HUES6 (cell line): ENCODE data around the gene UACA.
"Not testable (repeated sequence)": the region's sequence is repeated elsewhere in the genome, so short reads cannot be mapped to it uniquely, and the experiment has no call there.

ENCODE experiments used
- H3K27ac ChIP-seq: 2 replicates; pipeline ENCODE4 v1.7.0; 2013; ENCODE audit warnings: low read depth, mild to moderate bottlenecking, low read length, inconsistent platforms
- H3K27me3 ChIP-seq: 2 replicates; pipeline ENCODE4 v1.6.1; 2013; ENCODE audit warnings: low read length; ENCODE audit not compliant: control insufficient read depth, insufficient read depth
- H3K36me3 ChIP-seq: 2 replicates; pipeline ENCODE4 v1.6.1; 2013; ENCODE audit warnings: low read length; ENCODE audit not compliant: control insufficient read depth, insufficient read depth
- H3K4me1 ChIP-seq: 2 replicates; pipeline ENCODE4 v1.6.1; 2013; ENCODE audit warnings: low read length; ENCODE audit not compliant: control insufficient read depth, insufficient read depth
- H3K4me3 ChIP-seq: 2 replicates; pipeline ENCODE4 v1.5.1; 2013; ENCODE audit warnings: low read depth, low read length
- H3K9ac ChIP-seq: one replicate; pipeline ENCODE4 v1.6.1; 2013; ENCODE audit warnings: mild to moderate bottlenecking, low read length
- H3K9me3 ChIP-seq: 2 replicates; pipeline ENCODE4 v1.6.1; 2013; ENCODE audit warnings: low read depth, low read length; ENCODE audit not compliant: control insufficient read depth, insufficient read depth

UACA gene

DNA sequence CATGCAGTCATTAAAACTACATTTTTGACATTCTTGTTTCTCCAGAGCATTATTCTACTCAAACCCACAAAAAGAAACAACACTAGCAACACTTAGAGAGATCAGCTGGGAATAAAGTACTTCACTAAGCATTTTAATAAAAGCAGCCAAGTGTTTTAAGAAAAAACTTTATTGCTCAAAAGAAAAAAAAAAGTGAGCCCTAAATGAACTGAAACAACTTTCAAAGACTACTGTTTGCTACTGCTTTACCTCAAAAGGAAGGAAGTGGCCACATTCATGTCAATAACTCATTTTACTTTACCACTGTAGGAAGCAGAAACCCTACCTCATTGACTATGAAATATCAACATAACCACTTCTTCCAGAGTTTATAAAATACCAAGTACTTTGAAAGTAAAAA lies 91.3 kb downstream of the UACA start:
- Histone ChIP-seq H3K27ac (no peak overlapping the region), H3K4me3 (no peak overlapping the region), H3K9ac (no peak overlapping the region), H3K27me3 (no peaks in the 10 kb centered on the region), H3K4me1 (peaks cover 31% of the 10 kb centered on the region), H3K9me3 (no peaks in the 10 kb centered on the region), H3K36me3 (peaks cover 11% of the 10 kb centered on the region; the same call in 1 of the 2 replicates)

DNA sequence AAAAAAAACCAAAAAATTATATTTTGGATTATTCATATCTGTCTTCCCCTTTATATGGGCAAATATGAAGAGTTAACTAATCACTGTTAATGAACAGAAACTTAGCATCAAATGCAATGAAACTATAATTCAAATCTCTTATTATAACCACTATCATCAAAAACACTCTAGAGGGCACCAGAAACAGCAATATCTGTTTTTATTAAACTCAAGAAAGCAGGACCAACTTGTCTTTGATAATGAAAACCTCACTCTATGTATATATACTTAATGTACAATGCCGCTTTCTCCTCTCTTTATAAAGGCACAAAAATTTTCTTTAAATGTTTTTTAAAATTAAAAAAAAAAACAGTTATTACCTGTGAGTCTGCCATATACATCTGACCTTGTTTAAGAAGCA lies 92.7 kb downstream of the UACA start:
- Histone ChIP-seq H3K27ac (no peak overlapping the region), H3K36me3 (peaks cover 8% of the 10 kb centered on the region; the same call in 1 of the 2 replicates), H3K9me3 (no peaks in the 10 kb centered on the region), H3K9ac (no peak overlapping the region), H3K4me1 (peaks cover 35% of the 10 kb centered on the region), H3K27me3 (no peaks in the 10 kb centered on the region), H3K4me3 (no peak overlapping the region)

DNA sequence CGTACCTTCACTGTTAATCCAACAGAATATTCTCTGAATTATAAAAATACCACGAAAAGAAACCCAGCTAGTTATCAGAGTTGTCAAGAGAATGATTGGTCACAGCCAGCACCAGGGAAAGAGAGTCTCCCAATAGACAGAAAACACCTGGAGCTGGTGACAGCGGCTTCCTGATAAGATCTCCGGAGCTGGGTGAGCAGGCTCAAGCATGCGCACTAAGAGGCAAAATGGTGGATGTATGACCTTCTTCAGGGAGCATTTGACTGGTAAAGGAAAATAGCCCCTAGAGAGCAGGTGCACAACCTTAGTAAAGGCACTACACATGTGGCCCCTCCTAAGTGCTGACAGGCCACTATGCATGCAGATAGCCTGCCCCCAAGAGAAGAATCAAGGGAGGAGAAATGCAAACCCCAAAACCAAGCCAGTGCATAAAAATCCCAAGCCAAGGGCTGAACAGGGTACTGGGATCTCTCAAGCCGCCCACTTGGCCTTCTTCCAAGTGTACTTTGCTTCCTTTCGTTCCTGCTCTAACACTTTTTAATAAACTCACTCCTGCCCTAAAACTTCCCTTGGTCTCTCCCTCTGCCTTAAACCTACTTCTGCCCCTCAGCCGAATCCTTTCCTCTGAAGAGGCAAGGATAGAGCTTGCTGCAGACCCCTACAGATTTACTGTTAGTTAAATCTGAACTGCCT lies 93.2 kb downstream of the UACA start:
- Histone ChIP-seq H3K4me1 (peaks cover 35% of the 10 kb centered on the region), H3K27ac (no peak overlapping the region), H3K9ac (no peak overlapping the region), H3K36me3 (peaks cover 9% of the 10 kb centered on the region; the same call in 1 of the 2 replicates), H3K9me3 (no peaks in the 10 kb centered on the region), H3K4me3 (no peak overlapping the region), H3K27me3 (no peaks in the 10 kb centered on the region)

DNA sequence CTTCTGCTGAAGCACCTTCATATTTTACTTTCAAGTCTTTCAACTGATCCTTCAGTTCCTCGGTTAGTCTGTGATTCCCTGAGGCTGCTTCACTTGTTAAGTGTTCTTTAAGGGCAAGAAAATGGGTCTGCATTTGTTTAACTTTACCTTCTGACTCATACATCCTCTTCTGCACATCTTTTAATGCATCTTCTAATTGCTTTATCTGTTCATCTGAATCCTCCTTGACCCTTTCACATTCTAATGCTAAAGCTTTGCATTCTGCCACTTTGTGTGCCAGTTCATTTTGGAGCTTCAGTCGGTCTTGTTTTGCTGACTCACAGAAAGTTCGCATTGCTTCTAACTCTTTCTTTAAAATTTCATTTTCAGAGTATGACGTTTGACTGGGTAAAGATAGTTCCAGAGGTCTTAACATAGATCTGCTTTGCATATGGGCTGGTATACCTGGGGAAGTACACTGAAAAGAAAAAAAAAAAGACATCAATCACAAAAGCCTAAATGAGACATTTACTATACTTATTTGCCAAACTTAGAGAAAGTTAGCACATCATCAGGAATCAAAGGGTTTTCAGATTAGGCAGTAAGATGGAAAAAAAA lies 94.3 kb downstream of the UACA start:
- H3K36me3 ChIP-seq = peaks cover 9% of the 10 kb centered on the region; the same call in 1 of the 2 replicates
- no peak overlapping the region for H3K9ac ChIP-seq
- no peaks in the 10 kb centered on the region for H3K27me3 ChIP-seq

DNA sequence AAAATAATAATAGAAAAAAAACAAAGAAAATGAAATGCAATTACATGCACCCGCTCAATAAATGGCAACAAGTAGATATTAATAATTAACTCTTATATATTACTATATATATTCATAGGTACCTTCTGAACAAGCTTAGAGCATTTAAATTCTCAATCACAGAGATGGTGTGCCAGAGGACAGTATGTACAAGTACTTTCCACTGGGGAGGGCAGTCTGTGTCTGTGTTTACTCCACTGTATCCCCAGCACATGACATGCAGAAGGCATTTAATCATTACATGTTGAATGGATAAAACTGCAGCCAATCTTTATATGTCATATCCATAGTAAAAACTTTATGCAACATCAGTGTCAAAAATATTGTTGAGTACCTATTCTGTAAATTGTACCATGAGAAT lies 97.8 kb downstream of the UACA start:
- Histone ChIP-seq H3K36me3 (peaks cover 11% of the 10 kb centered on the region; the same call in 1 of the 2 replicates), H3K4me1 (peaks cover 41% of the 10 kb centered on the region), H3K27me3 (no peaks in the 10 kb centered on the region), H3K27ac (no peak overlapping the region), H3K4me3 (no peak overlapping the region), H3K9me3 (no peaks in the 10 kb centered on the region), H3K9ac (no peak overlapping the region)

More for the DNA sequence above, 94.3 kb downstream of the UACA start:
- H3K27ac ChIP-seq = no peak overlapping the region
- H3K9me3 ChIP-seq = no peaks in the 10 kb centered on the region
- no peak overlapping the region for H3K4me3 ChIP-seq
- peaks cover 35% of the 10 kb centered on the region for H3K4me1 ChIP-seq

DNA sequence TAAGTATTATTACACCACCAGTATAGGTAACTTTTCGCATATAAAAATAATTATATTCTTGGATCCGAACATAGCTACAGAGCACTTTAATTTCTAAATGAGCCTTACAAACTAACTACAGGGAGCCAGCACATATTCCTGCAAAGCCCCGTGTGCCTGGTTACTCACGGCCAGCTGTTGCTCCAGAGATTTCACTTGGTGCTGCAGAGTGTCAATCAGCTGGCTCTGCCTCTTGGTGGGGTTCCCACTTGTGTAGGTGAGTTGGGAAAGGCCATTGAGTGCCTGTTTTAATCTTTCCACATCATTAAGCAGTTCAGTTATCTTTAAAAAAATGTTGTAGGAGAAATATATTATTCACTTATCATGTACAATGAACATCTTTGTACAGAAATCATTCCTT lies 98.9 kb downstream of the UACA start:
- Histone ChIP-seq H3K36me3 (peaks cover 11% of the 10 kb centered on the region; the same call in 1 of the 2 replicates), H3K4me1 (peaks cover 33% of the 10 kb centered on the region)

DNA sequence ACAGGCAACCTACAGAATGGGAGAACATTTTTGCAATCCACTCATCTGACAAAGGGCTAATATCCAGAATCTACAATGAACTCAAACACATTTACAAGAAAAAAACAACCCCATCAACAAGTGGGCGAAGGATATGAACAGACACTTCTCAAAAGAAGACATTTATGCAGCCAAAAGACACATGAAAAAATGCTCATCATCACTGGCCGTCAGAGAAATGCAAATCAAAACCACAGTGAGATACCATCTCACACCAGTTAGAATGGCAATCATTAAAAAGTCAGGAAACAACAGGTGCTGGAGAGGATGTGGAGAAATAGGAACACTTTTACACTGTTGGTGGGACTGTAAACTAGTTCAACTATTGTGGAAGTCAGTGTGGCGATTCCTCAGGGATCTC lies 100.3 kb downstream of the UACA start:
- not testable (repeated sequence) for H3K27ac ChIP-seq, H3K27me3 ChIP-seq, H3K9ac ChIP-seq, H3K4me3 ChIP-seq, H3K36me3 ChIP-seq, H3K9me3 ChIP-seq
- H3K4me1 ChIP-seq = peaks cover 20% of the 10 kb centered on the region

More for the DNA sequence above, 98.9 kb downstream of the UACA start:
- H3K9ac ChIP-seq = no peak overlapping the region
- H3K27ac ChIP-seq = no peak overlapping the region
- H3K27me3 ChIP-seq = no peaks in the 10 kb centered on the region
- H3K4me3 ChIP-seq = no peak overlapping the region
- no peaks in the 10 kb centered on the region for H3K9me3 ChIP-seq

GRCh38 chr15:70659662-70660061 lies 103.7 kb downstream of the UACA start:
- Histone ChIP-seq H3K4me3 (no peak overlapping the region), H3K27me3 (no peaks in the 10 kb centered on the region), H3K36me3 (peaks cover 3% of the 10 kb centered on the region; the same call in 1 of the 2 replicates), H3K27ac (no peak overlapping the region), H3K4me1 (peaks cover 6% of the 10 kb centered on the region; the same call in 1 of the 2 replicates), H3K9me3 (no peaks in the 10 kb centered on the region), H3K9ac (no peak overlapping the region)

DNA sequence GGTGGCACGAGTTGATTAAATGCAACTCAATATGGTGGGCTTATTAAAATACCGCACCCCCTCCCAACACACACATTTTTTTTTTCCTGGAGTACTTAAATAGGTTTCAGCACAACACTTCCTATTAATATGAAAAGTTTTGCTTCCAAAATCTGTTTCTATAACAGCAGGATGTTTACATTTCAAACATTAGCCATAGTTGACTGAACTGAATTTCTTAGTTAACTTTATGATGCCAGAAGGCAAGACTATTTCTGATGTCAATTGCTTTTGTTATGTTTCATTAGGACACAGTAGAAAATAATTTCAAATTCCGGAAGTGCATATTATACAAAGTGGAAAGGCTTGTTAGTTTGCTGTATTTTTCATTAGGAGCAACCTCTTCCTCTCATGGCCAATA lies 104.7 kb downstream of the UACA start:
- Histone ChIP-seq H3K4me3 (no peak overlapping the region), H3K36me3 (no peaks in the 10 kb centered on the region), H3K9me3 (no peaks in the 10 kb centered on the region), H3K4me1 (peaks cover 6% of the 10 kb centered on the region; the same call in 1 of the 2 replicates), H3K27ac (no peak overlapping the region), H3K9ac (no peak overlapping the region), H3K27me3 (no peaks in the 10 kb centered on the region)

DNA sequence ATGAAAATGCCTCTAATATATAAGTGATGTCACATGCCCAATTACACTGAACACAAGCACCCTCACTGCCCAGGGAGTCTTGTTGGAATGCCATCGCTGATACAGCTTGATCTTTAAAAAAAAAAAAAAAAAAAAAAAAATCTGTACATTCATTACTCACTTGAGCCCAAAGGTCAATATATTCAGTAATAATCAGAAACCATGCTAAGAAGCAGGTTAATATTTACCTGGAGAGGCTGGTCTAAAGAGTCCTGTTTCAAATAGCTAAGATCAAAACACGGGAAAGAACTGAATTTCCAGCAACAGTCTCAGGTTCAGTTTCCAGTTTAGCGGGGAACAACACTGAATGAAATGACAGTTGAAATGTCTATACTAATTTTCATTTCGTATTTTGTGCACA lies 109.9 kb downstream of the UACA start:
- no peak overlapping the region for H3K9ac ChIP-seq
- no peak overlapping the region for H3K27ac ChIP-seq
- H3K4me1 ChIP-seq = no peaks in the 10 kb centered on the region
- no peak overlapping the region for H3K4me3 ChIP-seq
- H3K27me3 ChIP-seq = no peaks in the 10 kb centered on the region
- H3K36me3 ChIP-seq = no peaks in the 10 kb centered on the region
- H3K9me3 ChIP-seq = no peaks in the 10 kb centered on the region

- Histone ChIP-seq H3K9me3 (no peaks in the 10 kb centered on the region), H3K4me3 (no peak overlapping the region), H3K27me3 (no peaks in the 10 kb centered on the region), H3K9ac (no peak overlapping the region), H3K36me3 (no peaks in the 10 kb centered on the region), H3K4me1 (no peaks in the 10 kb centered on the region), H3K27ac (no peak overlapping the region)
Measured at GRCh38 chr15:70652341-70652740, 111.0 kb downstream of the UACA start.
